Measurements from ENCODE around the gene RAPGEF5. TPM values are rescaled to one million over a fixed set of nuclear protein-coding genes. Genes with fewer than 3 reads are reported as not detected.
"Not testable (repeated sequence)": the region's sequence is repeated elsewhere in the genome, so short reads cannot be mapped to it uniquely, and the experiment has no call there.

The RAPGEF5 gene
- total and polyA plus RNA-seq, 2 donors = 6.1 to 30.5 TPM

- not testable (repeated sequence) for H3K4me3 ChIP-seq (ENCODE audit: low read length in 2 of 2); DNase-seq (ENCODE audit: low read depth in 6 of 9, low spot score in 9 of 9); H3K9me3 ChIP-seq (ENCODE audit: control insufficient read depth in 2 of 2, insufficient read depth in 1 of 2, low read length in 1 of 2); H3K27ac ChIP-seq (ENCODE audit: low read depth in 1 of 2, low read length in 1 of 2); H3K36me3 ChIP-seq (ENCODE audit: control insufficient read depth in 2 of 2, insufficient read depth in 2 of 2, low read length in 1 of 2); H3K4me1 ChIP-seq (ENCODE audit: control insufficient read depth in 2 of 2, insufficient read depth in 2 of 2, low read length in 2 of 2)
- H3K27me3 ChIP-seq (ENCODE audit: control insufficient read depth in 2 of 2, insufficient read depth in 1 of 2, low read length in 1 of 2) = peaks cover 0 to 32% of the 10 kb centered on the region in 2 donors
- 98% methylated on average over 8 of the region's 8 CpGs for WGBS
These were observed 276.7 kb downstream of the RAPGEF5 start for GRCh38 chr7:22080219-22080618.

DNA sequence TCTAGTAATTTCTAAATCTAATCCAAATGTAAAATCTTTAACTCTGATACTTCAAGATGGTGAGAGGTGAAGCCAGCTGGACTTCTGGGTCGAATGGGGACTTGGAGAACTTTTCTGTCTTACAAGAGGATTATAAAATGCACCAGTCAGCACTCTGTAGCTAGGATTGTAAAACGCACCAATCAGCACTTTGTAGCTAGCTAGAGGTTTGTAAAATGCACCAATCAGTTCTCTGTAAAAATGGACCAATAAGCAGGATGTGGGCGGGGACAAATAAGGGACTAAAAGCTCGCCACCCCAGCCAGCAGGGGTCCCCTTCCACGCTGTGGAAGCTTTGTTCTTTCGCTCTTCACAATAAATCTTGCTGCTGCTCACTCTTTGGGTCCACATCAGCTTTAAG, 278.1 kb downstream of the RAPGEF5 start:
- H3K9me3 ChIP-seq (ENCODE audit: control insufficient read depth in 2 of 2, insufficient read depth in 1 of 2, low read length in 1 of 2); H3K4me1 ChIP-seq (ENCODE audit: control insufficient read depth in 2 of 2, insufficient read depth in 2 of 2, low read length in 2 of 2); DNase-seq (ENCODE audit: low read depth in 6 of 9, low spot score in 9 of 9); H3K27ac ChIP-seq (ENCODE audit: low read depth in 1 of 2, low read length in 1 of 2); H3K36me3 ChIP-seq (ENCODE audit: control insufficient read depth in 2 of 2, insufficient read depth in 2 of 2, low read length in 1 of 2); H3K4me3 ChIP-seq (ENCODE audit: low read length in 2 of 2): not testable (repeated sequence)
- 96% methylated on average over 6 of the region's 6 CpGs for WGBS
- peaks cover 0 to 29% of the 10 kb centered on the region in 2 donors for H3K27me3 ChIP-seq (ENCODE audit: control insufficient read depth in 2 of 2, insufficient read depth in 1 of 2, low read length in 1 of 2)

DNA sequence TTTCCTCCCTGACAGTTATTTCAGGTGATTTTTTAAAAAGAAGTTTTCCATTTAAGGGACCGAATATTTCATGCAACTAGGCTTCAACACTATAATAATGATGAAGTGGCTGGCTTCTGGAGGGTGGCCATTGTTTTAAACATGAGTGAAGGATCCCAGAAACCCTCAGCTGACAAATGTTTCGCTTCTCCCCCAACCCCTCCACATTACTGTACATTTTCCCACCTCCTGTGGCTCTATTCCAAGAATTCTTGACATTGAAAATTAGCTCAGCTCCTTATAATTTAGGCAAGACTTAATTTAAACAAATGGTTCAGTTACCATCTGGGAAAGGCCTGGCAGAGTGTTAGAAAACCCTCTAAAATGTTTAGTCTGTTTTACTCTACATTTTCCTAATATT, 281.4 kb downstream of the RAPGEF5 start:
- H3K4me1 ChIP-seq (ENCODE audit: control insufficient read depth in 2 of 2, insufficient read depth in 2 of 2, low read length in 2 of 2) = no peaks in the 10 kb centered on the region
- DNase-seq (ENCODE audit: low read depth in 6 of 9, low spot score in 9 of 9) = no peak
- peaks cover 0 to 3% of the 10 kb centered on the region in 2 donors for H3K27me3 ChIP-seq (ENCODE audit: control insufficient read depth in 2 of 2, insufficient read depth in 1 of 2, low read length in 1 of 2)
- no peak overlapping the region for H3K27ac ChIP-seq (ENCODE audit: low read depth in 1 of 2, low read length in 1 of 2)
- no peaks in the 10 kb centered on the region for H3K9me3 ChIP-seq (ENCODE audit: control insufficient read depth in 2 of 2, insufficient read depth in 1 of 2, low read length in 1 of 2)
- no peak overlapping the region for H3K4me3 ChIP-seq (ENCODE audit: low read length in 2 of 2)
- no peaks in the 10 kb centered on the region for H3K36me3 ChIP-seq (ENCODE audit: control insufficient read depth in 2 of 2, insufficient read depth in 2 of 2, low read length in 1 of 2)
- 95% methylated on average over 2 of the region's 2 CpGs for WGBS

DNA sequence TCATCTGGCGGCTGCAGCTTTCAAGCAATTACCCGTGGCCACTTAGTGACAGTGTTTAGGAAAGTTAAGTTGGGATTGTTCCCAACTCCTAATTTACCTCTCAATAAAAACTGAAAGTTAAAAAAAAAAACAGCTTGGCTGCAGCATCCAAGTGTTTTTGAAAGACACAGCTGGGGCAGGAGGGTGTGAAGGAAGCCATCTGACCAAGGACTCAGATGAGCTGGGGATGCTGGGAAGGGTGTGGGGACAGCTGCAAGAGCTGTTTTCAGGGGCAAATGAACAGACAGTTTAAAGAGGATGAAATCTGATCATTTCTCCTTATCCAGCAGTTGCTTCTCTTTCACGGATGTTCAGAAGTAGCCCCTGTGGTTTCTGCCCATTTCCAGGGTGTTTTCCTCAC, 282.1 kb downstream of the RAPGEF5 start:
- Histone ChIP-seq H3K27me3 (ENCODE audit: control insufficient read depth in 2 of 2, insufficient read depth in 1 of 2, low read length in 1 of 2) (peaks cover 0 to 3% of the 10 kb centered on the region in 2 donors), H3K27ac (ENCODE audit: low read depth in 1 of 2, low read length in 1 of 2) (no peak overlapping the region), H3K4me3 (ENCODE audit: low read length in 2 of 2) (no peak overlapping the region), H3K9me3 (ENCODE audit: control insufficient read depth in 2 of 2, insufficient read depth in 1 of 2, low read length in 1 of 2) (no peaks in the 10 kb centered on the region), H3K36me3 (ENCODE audit: control insufficient read depth in 2 of 2, insufficient read depth in 2 of 2, low read length in 1 of 2) (no peaks in the 10 kb centered on the region), H3K4me1 (ENCODE audit: control insufficient read depth in 2 of 2, insufficient read depth in 2 of 2, low read length in 2 of 2) (no peaks in the 10 kb centered on the region)
- DNase-seq (ENCODE audit: low read depth in 6 of 9, low spot score in 9 of 9) = no peak
- WGBS = 90% methylated on average over 3 of the region's 3 CpGs

Other genes with a start within 250 kb of the RAPGEF5 start
- 1.4 TPM for gene STEAP1B, start 143.0 kb upstream of the RAPGEF5 start, total RNA-seq
- 0.80 TPM for gene STEAP1B, start 143.0 kb upstream of the RAPGEF5 start, polyA plus RNA-seq